ENCODE measurements around the gene SGSM2. TPM values are rescaled to one million over a fixed set of nuclear protein-coding genes. Genes with fewer than 3 reads are reported as not detected.

Gene SGSM2
- total and polyA plus RNA-seq, 2 of the 13 experiments (the other 11 are each of a cell fraction or from before 2014, with no cell fraction given) = 30.4 to 51.3 TPM

DNA sequence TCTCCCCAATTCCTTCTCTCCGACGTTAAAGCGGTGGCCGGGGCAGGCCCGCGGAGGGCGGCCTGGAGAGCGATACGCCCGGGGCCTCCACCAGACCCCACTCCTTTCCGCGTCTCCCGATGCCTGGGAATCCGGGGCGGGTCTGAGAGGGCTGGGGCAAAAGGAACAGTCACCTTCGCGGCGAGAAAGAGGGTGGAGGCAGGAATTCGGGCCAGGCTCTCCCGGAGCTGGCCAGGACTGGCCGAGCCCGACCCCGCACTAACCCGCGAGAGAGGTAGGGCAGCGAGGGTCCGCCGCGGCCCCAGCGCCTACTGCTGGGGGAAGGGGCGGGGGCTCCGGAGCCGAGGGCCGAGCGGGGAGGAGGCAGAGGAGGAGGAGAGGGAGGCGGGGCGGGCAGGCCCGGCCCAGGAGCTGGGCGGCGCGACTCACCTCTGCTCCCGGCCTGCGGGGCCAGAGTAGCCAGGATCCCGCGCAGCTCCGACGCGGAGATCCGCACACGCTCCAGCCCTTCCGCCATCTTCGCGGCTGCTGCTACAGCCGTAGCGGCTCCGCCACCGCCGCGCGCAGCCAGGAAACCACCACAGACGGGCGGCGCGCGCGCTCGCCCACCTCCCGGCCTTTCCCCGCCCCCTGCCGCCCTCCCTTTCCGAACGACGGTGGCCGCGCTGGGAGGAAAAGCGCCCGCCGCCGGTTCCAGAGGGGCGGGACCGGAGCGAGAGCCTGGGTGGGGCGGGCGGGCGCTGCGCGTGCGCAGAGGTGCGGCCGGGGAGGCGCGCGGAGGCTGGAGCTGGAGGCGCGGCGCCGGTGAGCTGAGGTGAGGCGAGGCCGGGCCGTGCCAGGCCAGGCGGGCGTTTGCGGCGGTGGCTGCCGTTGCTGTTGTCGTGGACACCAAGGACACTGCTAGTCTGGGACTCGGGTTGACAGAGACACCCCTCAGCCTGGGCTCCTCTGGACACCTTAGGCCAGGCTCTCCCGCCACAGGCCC, 33.8 kb upstream of the SGSM2 start, which contains the start of the genes SMG6 and SRR (continued):
- TF ChIP-seq, protein P1, sequence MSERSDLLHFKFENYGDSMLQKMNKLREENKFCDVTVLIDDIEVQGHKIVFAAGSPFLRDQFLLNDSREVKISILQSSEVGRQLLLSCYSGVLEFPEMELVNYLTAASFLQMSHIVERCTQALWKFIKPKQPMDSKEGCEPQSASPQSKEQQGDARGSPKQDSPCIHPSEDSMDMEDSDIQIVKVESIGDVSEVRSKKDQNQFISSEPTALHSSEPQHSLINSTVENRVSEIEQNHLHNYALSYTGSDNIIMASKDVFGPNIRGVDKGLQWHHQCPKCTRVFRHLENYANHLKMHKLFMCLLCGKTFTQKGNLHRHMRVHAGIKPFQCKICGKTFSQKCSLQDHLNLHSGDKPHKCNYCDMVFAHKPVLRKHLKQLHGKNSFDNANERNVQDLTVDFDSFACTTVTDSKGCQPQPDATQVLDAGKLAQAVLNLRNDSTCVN (CRISPR knock-in tag; IDR thresholded peaks at IDR 0.05; ENCODE audit: borderline replicate concordance) = no peak
- TF ChIP-seq GTF2F1 (IDR thresholded peaks at IDR 0.05; ENCODE audit: low read length) = no peak
- peak; percentile 90 for TF ChIP-seq TBX2 (CRISPR knock-in tag; IDR thresholded peaks at IDR 0.05; ENCODE audit: borderline replicate concordance)
- TF ChIP-seq PAX8 (CRISPR knock-in tag; IDR thresholded peaks at IDR 0.05; ENCODE audit: borderline replicate concordance) = peak; percentile 72; the same call in 1 of the 2 replicates
- TF ChIP-seq SRY (CRISPR knock-in tag; IDR thresholded peaks at IDR 0.05) = peak; percentile 71; the same call in 1 of the 2 replicates
- TF ChIP-seq RXRB (CRISPR knock-in tag; IDR thresholded peaks at IDR 0.05; ENCODE audit: borderline replicate concordance) = 0 out of 2 replicates have a peak, but pooled peaks have one; percentile 21
- no peak for TF ChIP-seq ZNF644 (CRISPR knock-in tag; IDR thresholded peaks at IDR 0.05; ENCODE audit: low read depth)
- TF ChIP-seq ZNF883 (CRISPR knock-in tag; IDR thresholded peaks at IDR 0.05; ENCODE audit: not compliant biosample characterization) = peak; percentile 12
- TF ChIP-seq, protein P2, sequence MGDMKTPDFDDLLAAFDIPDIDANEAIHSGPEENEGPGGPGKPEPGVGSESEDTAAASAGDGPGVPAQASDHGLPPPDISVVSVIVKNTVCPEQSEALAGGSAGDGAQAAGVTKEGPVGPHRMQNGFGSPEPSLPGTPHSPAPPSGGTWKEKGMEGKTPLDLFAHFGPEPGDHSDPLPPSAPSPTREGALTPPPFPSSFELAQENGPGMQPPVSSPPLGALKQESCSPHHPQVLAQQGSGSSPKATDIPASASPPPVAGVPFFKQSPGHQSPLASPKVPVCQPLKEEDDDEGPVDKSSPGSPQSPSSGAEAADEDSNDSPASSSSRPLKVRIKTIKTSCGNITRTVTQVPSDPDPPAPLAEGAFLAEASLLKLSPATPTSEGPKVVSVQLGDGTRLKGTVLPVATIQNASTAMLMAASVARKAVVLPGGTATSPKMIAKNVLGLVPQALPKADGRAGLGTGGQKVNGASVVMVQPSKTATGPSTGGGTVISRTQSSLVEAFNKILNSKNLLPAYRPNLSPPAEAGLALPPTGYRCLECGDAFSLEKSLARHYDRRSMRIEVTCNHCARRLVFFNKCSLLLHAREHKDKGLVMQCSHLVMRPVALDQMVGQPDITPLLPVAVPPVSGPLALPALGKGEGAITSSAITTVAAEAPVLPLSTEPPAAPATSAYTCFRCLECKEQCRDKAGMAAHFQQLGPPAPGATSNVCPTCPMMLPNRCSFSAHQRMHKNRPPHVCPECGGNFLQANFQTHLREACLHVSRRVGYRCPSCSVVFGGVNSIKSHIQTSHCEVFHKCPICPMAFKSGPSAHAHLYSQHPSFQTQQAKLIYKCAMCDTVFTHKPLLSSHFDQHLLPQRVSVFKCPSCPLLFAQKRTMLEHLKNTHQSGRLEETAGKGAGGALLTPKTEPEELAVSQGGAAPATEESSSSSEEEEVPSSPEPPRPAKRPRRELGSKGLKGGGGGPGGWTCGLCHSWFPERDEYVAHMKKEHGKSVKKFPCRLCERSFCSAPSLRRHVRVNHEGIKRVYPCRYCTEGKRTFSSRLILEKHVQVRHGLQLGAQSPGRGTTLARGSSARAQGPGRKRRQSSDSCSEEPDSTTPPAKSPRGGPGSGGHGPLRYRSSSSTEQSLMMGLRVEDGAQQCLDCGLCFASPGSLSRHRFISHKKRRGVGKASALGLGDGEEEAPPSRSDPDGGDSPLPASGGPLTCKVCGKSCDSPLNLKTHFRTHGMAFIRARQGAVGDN (CRISPR knock-in tag; IDR thresholded peaks at IDR 0.05) = peak; percentile 71
- TF ChIP-seq HOXA3 (CRISPR knock-in tag; IDR thresholded peaks at IDR 0.05) = peak; percentile 70
- TF ChIP-seq, protein P3, sequence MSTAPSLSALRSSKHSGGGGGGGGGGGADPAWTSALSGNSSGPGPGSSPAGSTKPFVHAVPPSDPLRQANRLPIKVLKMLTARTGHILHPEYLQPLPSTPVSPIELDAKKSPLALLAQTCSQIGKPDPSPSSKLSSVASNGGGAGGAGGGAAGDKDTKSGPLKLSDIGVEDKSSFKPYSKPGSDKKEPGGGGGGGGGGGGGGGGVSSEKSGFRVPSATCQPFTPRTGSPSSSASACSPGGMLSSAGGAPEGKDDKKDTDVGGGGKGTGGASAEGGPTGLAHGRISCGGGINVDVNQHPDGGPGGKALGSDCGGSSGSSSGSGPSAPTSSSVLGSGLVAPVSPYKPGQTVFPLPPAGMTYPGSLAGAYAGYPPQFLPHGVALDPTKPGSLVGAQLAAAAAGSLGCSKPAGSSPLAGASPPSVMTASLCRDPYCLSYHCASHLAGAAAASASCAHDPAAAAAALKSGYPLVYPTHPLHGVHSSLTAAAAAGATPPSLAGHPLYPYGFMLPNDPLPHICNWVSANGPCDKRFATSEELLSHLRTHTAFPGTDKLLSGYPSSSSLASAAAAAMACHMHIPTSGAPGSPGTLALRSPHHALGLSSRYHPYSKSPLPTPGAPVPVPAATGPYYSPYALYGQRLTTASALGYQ (CRISPR knock-in tag; IDR thresholded peaks at IDR 0.05) = no peak
- no peak for TF ChIP-seq POLR2AphosphoS2 (IDR thresholded peaks at IDR 0.05; ENCODE audit: low read depth, low read length)
- peak; percentile 57; the same call in 1 of the 2 replicates for TF ChIP-seq ZNF136 (CRISPR knock-in tag; IDR thresholded peaks at IDR 0.05; ENCODE audit: low read depth)
- no peak for TF ChIP-seq EP300 (IDR thresholded peaks at IDR 0.05; ENCODE audit: low read depth in 2 of 2, low read length in 2 of 2)
- no peak for TF ChIP-seq EP300 (CRISPR knock-in tag; IDR thresholded peaks at IDR 0.05; ENCODE audit: borderline replicate concordance)
- TF ChIP-seq, protein P4, sequence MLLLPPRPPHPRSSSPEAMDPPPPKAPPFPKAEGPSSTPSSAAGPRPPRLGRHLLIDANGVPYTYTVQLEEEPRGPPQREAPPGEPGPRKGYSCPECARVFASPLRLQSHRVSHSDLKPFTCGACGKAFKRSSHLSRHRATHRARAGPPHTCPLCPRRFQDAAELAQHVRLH (CRISPR knock-in tag; IDR thresholded peaks at IDR 0.05; ENCODE audit: borderline replicate concordance, low read depth) = 0 out of 2 replicates have a peak, but pooled peaks have one; percentile 35
- no peak for TF ChIP-seq HMG20B (CRISPR knock-in tag; conservative IDR thresholded peaks at IDR 0.05)
- no peak for TF ChIP-seq ATF5 (CRISPR knock-in tag; IDR thresholded peaks at IDR 0.05; ENCODE audit: low read depth)
- no peak for TF ChIP-seq ZBTB8A (CRISPR knock-in tag; IDR thresholded peaks at IDR 0.05; ENCODE audit: borderline replicate concordance, low read depth)
- TF ChIP-seq ZKSCAN1 (IDR thresholded peaks at IDR 0.05; ENCODE audit: low read length) = no peak

Measured in HepG2 (cell line).